Measurements from ENCODE around the gene CYP27B1. TPM values are rescaled to one million over a fixed set of nuclear protein-coding genes. Genes with fewer than 3 reads are reported as not detected.

CYP27B1 gene
- total and polyA plus RNA-seq, 8 donors: 0.58 to 4.7 (median 1.5) TPM

- intact Hi-C loops (cut with DNase I): no loop called here
- Histone ChIP-seq H3K36me3 (peaks cover 0 to 14% of the 10 kb centered on the region in 2 donors), H3K27me3 (peaks cover 46 to 67% of the 10 kb centered on the region in 2 donors), H3K4me1 (peaks cover 13 to 63% of the 10 kb centered on the region in 2 donors), H3K27ac (no peak overlapping the region), H3K4me3 (no peak overlapping the region), H3K9me3 (no peaks in the 10 kb centered on the region)
- DNase-seq (no peak), ATAC-seq (no peak)
- TF ChIP-seq, protein P1, sequence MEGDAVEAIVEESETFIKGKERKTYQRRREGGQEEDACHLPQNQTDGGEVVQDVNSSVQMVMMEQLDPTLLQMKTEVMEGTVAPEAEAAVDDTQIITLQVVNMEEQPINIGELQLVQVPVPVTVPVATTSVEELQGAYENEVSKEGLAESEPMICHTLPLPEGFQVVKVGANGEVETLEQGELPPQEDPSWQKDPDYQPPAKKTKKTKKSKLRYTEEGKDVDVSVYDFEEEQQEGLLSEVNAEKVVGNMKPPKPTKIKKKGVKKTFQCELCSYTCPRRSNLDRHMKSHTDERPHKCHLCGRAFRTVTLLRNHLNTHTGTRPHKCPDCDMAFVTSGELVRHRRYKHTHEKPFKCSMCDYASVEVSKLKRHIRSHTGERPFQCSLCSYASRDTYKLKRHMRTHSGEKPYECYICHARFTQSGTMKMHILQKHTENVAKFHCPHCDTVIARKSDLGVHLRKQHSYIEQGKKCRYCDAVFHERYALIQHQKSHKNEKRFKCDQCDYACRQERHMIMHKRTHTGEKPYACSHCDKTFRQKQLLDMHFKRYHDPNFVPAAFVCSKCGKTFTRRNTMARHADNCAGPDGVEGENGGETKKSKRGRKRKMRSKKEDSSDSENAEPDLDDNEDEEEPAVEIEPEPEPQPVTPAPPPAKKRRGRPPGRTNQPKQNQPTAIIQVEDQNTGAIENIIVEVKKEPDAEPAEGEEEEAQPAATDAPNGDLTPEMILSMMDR (IDR thresholded peaks at IDR 0.05): no peak
Measured at GRCh38 chr12:57739914-57740538, 26.9 kb downstream of the CYP27B1 start.

DNA sequence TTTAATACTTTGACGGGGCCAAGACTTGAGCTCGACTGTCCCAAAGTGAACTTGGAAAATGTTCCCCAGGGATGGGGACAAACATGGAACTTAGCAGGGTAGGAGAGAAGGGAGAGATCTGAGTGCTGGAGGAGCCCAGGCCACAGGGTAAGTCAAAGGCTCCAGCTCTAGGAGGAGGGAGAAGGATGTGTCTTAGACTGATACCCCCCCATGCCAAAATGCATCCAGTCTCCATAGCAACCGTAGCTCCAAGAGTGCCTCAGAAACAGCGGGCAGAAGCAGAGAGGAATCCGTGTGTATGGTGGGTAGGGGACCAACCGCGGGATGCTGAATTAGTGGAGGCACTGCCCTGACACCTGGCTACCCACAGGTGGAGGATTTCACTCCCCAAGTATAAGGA lies 27.5 kb downstream of the CYP27B1 start:
- peaks cover 48 to 73% of the 10 kb centered on the region in 2 donors for H3K27me3 ChIP-seq
- H3K36me3 ChIP-seq: peaks cover 0 to 20% of the 10 kb centered on the region in 2 donors
- no peaks in the 10 kb centered on the region for H3K9me3 ChIP-seq
- intact Hi-C loops (cut with DNase I): no loop called here
- H3K4me3 ChIP-seq: no peak overlapping the region
- H3K27ac ChIP-seq: no peak overlapping the region
- TF ChIP-seq, protein P1 (IDR thresholded peaks at IDR 0.05): no peak
- DNase-seq (no peak), ATAC-seq (no peak)
- H3K4me1 ChIP-seq: peaks cover 13 to 63% of the 10 kb centered on the region in 2 donors

GRCh38 chr12:57738661-57739237 lies 28.1 kb downstream of the CYP27B1 start, which contains the start of gene AGAP2:
Gene AGAP2 (minus strand): TSS chr12:57738742. CDS start chr12:57738246, 496 bp downstream.
- Histone ChIP-seq H3K27me3 (peaks cover 48 to 79% of the 10 kb centered on the region in 2 donors), H3K4me1 (peaks cover 13 to 57% of the 10 kb centered on the region in 2 donors), H3K4me3 (no peak within 1 kb of the TSS), H3K36me3 (peaks cover 0 to 27% of the 10 kb centered on the region in 2 donors), H3K27ac (no peak within 1 kb of the TSS), H3K9me3 (no peaks in the 10 kb centered on the region)
- ATAC-seq (no peak), DNase-seq (no peak)
- TF ChIP-seq, protein P1 (IDR thresholded peaks at IDR 0.05): no peak
- intact Hi-C loops (cut with DNase I): no loop called here

GRCh38 chr12:57737467-57738460 lies 29.1 kb downstream of the CYP27B1 start:
- TF ChIP-seq, protein P1 (IDR thresholded peaks at IDR 0.05): no peak
- H3K4me1 ChIP-seq: peaks cover 13 to 56% of the 10 kb centered on the region in 2 donors

More at GRCh38 chr12:57737467-57738460, 29.1 kb downstream of the CYP27B1 start:
- no peak overlapping the region for H3K4me3 ChIP-seq
- peaks cover 0 to 37% of the 10 kb centered on the region in 2 donors for H3K36me3 ChIP-seq
- H3K9me3 ChIP-seq: no peaks in the 10 kb centered on the region
- intact Hi-C loops (cut with DNase I): no loop called here
- no peak for ATAC-seq
- H3K27ac ChIP-seq: no peak overlapping the region
- DNase-seq: no peak
- peaks cover 48 to 84% of the 10 kb centered on the region in 2 donors for H3K27me3 ChIP-seq
